ENCODE results near the gene FOXP4. TPM values are rescaled to one million over a fixed set of nuclear protein-coding genes. Genes with fewer than 3 reads are reported as not detected.
A peak's percentile ranks its signal among the peaks of the same experiment; 100 is the strongest.

Gene FOXP4
- total and polyA plus RNA-seq, 2 of the 13 experiments (the other 11 are each of a cell fraction or from before 2014, with no cell fraction given) = 11.0 to 12.4 TPM

DNA sequence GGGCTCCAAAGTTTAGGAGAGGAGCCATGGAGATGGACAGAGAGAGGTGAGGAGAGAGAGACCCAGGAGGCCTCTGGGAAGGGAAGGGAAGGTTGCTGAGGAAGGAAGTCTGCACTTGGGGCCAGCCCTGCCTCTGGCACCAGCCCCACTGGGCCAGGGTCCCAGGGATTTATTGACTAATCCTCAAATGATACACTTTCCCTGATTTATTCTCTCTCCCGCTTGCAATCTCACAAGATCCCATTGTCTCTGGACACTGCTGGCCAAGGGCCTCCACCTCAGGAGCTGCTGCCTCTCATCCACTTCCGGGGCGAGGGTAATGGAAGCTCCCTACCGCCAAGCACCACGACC is 43.6 kb upstream of the FOXP4 start (continued):
- TF ChIP-seq, protein P1, sequence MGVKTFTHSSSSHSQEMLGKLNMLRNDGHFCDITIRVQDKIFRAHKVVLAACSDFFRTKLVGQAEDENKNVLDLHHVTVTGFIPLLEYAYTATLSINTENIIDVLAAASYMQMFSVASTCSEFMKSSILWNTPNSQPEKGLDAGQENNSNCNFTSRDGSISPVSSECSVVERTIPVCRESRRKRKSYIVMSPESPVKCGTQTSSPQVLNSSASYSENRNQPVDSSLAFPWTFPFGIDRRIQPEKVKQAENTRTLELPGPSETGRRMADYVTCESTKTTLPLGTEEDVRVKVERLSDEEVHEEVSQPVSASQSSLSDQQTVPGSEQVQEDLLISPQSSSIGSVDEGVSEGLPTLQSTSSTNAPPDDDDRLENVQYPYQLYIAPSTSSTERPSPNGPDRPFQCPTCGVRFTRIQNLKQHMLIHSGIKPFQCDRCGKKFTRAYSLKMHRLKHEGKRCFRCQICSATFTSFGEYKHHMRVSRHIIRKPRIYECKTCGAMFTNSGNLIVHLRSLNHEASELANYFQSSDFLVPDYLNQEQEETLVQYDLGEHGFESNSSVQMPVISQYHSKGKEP (CRISPR knock-in tag; IDR thresholded peaks at IDR 0.05) = no peak
- TF ChIP-seq ZZZ3 (CRISPR knock-in tag; IDR thresholded peaks at IDR 0.05; ENCODE audit: borderline replicate concordance) = no peak
- TF ChIP-seq, protein P2, sequence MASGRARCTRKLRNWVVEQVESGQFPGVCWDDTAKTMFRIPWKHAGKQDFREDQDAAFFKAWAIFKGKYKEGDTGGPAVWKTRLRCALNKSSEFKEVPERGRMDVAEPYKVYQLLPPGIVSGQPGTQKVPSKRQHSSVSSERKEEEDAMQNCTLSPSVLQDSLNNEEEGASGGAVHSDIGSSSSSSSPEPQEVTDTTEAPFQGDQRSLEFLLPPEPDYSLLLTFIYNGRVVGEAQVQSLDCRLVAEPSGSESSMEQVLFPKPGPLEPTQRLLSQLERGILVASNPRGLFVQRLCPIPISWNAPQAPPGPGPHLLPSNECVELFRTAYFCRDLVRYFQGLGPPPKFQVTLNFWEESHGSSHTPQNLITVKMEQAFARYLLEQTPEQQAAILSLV (CRISPR knock-in tag; IDR thresholded peaks at IDR 0.05; ENCODE audit: borderline replicate concordance) = no peak
- no peak for TF ChIP-seq ZNF530 (CRISPR knock-in tag; IDR thresholded peaks at IDR 0.05; ENCODE audit: low read depth)
- TF ChIP-seq, protein P3, sequence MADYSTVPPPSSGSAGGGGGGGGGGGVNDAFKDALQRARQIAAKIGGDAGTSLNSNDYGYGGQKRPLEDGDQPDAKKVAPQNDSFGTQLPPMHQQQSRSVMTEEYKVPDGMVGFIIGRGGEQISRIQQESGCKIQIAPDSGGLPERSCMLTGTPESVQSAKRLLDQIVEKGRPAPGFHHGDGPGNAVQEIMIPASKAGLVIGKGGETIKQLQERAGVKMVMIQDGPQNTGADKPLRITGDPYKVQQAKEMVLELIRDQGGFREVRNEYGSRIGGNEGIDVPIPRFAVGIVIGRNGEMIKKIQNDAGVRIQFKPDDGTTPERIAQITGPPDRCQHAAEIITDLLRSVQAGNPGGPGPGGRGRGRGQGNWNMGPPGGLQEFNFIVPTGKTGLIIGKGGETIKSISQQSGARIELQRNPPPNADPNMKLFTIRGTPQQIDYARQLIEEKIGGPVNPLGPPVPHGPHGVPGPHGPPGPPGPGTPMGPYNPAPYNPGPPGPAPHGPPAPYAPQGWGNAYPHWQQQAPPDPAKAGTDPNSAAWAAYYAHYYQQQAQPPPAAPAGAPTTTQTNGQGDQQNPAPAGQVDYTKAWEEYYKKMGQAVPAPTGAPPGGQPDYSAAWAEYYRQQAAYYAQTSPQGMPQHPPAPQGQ (CRISPR knock-in tag; IDR thresholded peaks at IDR 0.05; ENCODE audit: borderline replicate concordance) = no peak
- TF ChIP-seq, protein P4, sequence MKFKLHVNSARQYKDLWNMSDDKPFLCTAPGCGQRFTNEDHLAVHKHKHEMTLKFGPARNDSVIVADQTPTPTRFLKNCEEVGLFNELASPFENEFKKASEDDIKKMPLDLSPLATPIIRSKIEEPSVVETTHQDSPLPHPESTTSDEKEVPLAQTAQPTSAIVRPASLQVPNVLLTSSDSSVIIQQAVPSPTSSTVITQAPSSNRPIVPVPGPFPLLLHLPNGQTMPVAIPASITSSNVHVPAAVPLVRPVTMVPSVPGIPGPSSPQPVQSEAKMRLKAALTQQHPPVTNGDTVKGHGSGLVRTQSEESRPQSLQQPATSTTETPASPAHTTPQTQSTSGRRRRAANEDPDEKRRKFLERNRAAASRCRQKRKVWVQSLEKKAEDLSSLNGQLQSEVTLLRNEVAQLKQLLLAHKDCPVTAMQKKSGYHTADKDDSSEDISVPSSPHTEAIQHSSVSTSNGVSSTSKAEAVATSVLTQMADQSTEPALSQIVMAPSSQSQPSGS (CRISPR knock-in tag; IDR thresholded peaks at IDR 0.05) = no peak
- TF ChIP-seq SNAI1 (CRISPR knock-in tag; IDR thresholded peaks at IDR 0.05; ENCODE audit: borderline replicate concordance) = no peak
- no peak for TF ChIP-seq ZNF484 (CRISPR knock-in tag; IDR thresholded peaks at IDR 0.05; ENCODE audit: borderline replicate concordance, low read depth)
- TF ChIP-seq, protein P5, sequence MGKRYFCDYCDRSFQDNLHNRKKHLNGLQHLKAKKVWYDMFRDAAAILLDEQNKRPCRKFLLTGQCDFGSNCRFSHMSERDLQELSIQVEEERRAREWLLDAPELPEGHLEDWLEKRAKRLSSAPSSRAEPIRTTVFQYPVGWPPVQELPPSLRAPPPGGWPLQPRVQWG (CRISPR knock-in tag; IDR thresholded peaks at IDR 0.05; ENCODE audit: borderline replicate concordance, low read depth) = no peak
- no peak for TF ChIP-seq ATF7-NPFF (CRISPR knock-in tag; IDR thresholded peaks at IDR 0.05; ENCODE audit: low read depth)
- TF ChIP-seq IRX3 (CRISPR knock-in tag; IDR thresholded peaks at IDR 0.05; ENCODE audit: borderline replicate concordance, low read depth) = no peak
- no peak; the same call in 1 of the 2 replicates for TF ChIP-seq ZNF350 (CRISPR knock-in tag; IDR thresholded peaks at IDR 0.05; ENCODE audit: borderline replicate concordance, low read depth)
- TF ChIP-seq, protein P6, sequence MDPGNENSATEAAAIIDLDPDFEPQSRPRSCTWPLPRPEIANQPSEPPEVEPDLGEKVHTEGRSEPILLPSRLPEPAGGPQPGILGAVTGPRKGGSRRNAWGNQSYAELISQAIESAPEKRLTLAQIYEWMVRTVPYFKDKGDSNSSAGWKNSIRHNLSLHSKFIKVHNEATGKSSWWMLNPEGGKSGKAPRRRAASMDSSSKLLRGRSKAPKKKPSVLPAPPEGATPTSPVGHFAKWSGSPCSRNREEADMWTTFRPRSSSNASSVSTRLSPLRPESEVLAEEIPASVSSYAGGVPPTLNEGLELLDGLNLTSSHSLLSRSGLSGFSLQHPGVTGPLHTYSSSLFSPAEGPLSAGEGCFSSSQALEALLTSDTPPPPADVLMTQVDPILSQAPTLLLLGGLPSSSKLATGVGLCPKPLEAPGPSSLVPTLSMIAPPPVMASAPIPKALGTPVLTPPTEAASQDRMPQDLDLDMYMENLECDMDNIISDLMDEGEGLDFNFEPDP (CRISPR knock-in tag; conservative IDR thresholded peaks at IDR 0.05) = 0 out of 2 replicates have a peak, but pooled peaks have one; percentile 50
- TF ChIP-seq REL (CRISPR knock-in tag; conservative IDR thresholded peaks at IDR 0.05) = no peak
- no peak for TF ChIP-seq CBX5 (CRISPR knock-in tag; IDR thresholded peaks at IDR 0.05; ENCODE audit: borderline replicate concordance)
- TF ChIP-seq, protein P7, sequence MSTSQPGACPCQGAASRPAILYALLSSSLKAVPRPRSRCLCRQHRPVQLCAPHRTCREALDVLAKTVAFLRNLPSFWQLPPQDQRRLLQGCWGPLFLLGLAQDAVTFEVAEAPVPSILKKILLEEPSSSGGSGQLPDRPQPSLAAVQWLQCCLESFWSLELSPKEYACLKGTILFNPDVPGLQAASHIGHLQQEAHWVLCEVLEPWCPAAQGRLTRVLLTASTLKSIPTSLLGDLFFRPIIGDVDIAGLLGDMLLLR (CRISPR knock-in tag; IDR thresholded peaks at IDR 0.05) = no peak
- TF ChIP-seq HNRNPUL1 (IDR thresholded peaks at IDR 0.05; ENCODE audit: low read depth, low read length) = no peak
- TF ChIP-seq, protein P8, sequence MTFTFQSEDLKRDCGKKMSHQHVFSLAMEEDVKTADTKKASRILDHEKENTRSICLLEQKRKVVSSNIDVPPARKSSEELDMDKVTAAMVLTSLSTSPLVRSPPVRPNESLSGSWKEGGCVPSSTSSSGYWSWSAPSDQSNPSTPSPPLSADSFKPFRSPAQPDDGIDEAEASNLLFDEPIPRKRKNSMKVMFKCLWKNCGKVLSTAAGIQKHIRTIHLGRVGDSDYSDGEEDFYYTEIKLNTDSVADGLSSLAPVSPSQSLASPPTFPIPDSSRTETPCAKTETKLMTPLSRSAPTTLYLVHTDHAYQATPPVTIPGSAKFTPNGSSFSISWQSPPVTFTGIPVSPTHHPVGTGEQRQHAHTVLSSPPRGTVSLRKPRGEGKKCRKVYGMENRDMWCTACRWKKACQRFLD (CRISPR knock-in tag; IDR thresholded peaks at IDR 0.05; ENCODE audit: borderline replicate concordance) = no peak

Measured in HepG2 (cell line).